HCT116 (cell line): ENCODE measurements around the gene LIMD2.
A peak's percentile ranks its signal among the peaks of the same experiment; 100 is the strongest.

ENCODE experiments used
- CTCF ChIP-seq, 3 experiments: fragments of 200-600 bp in 1 of 3; sonication (generic) in 1 of 3; IDR thresholded peaks in 2 of 3; conservative IDR thresholded peaks in 1 of 3; 2 replicates each; pipeline ENCODE4 v1.5.1; 2012 to 2017; ENCODE audit warnings: low read depth in 2 of 3, low read length in 2 of 3, antibody characterized with exemption in 1 of 3, borderline replicate concordance in 1 of 3, control low read depth in 1 of 3, mild to moderate bottlenecking in 1 of 3, mixed read lengths in 1 of 3, mixed run types in 1 of 3, moderate library complexity in 1 of 3; ENCODE audit not compliant: insufficient read depth in 1 of 3
- EZH2 ChIP-seq: fragments of 200-600 bp; sonication (generic); IDR thresholded peaks from 2 replicates; pipeline ENCODE4 v1.6.1; 2017; ENCODE audit warnings: antibody characterized with exemption, mixed run types
- POLR2AphosphoS5 ChIP-seq: IDR thresholded peaks from 2 replicates; pipeline ENCODE4 v1.6.1; 2011; ENCODE audit warnings: mild to moderate bottlenecking, low read depth, low read length, moderate library complexity
- ZNF274 ChIP-seq: fragments of 200-500 bp; sonication (Bioruptor generic); IDR thresholded peaks from 2 replicates; pipeline ENCODE4 v1.6.1; 2014; ENCODE audit warnings: mild to moderate bottlenecking, low read depth, low read length, inconsistent platforms

- TF ChIP-seq CTCF (IDR thresholded peaks at IDR 0.05 in 2 of 3, conservative IDR thresholded peaks at IDR 0.05 in 1 of 3; ENCODE audit: borderline replicate concordance in 1 of 3, insufficient read depth in 1 of 3, low read depth in 2 of 3, low read length in 2 of 3) (peak; percentile 43 to 63 (median 61); a peak in 5 of 6 replicates), EZH2 (no peak), ZNF274 (no peak), POLR2AphosphoS5 (no peak; the same call in 1 of the 2 replicates)
Observed at GRCh38 chr17:63696381-63696961, 3.5 kb downstream of the LIMD2 start.
